CD4-positive, alpha-beta T cell treated with Interleukin-2 at 100 ng/mL for 4 hours (primary cell): ENCODE measurements around the gene CYP19A1.
"Not testable (repeated sequence)": the region's sequence is repeated elsewhere in the genome, so short reads cannot be mapped to it uniquely, and the experiment has no call there.

Experiments
- DNase-seq: peaks from one replicate; pipeline ENCODE4 v3.0.0-alpha.2; 2020; ENCODE audit warnings: low spot score

The CYP19A1 gene

DNA sequence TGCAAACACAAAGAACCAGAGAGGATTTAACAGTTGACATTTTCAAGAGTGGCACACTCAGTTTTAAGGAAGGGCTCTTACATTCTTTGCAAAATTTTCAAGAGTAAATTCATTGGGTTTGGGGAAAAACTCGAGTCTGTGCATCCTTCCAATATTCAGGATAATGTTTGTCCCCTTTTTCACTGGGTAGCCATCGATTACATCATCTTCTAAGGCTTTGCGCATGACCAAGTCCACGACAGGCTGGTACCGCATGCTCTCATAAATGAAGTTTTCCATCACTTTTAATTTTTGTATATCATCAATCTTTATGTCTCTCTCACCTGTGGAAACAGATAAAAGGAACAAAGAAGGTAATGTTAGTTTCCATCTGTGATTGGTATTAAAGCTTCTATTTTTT is 126.2 kb downstream of the CYP19A1 start:
- no peak for DNase-seq

DNA sequence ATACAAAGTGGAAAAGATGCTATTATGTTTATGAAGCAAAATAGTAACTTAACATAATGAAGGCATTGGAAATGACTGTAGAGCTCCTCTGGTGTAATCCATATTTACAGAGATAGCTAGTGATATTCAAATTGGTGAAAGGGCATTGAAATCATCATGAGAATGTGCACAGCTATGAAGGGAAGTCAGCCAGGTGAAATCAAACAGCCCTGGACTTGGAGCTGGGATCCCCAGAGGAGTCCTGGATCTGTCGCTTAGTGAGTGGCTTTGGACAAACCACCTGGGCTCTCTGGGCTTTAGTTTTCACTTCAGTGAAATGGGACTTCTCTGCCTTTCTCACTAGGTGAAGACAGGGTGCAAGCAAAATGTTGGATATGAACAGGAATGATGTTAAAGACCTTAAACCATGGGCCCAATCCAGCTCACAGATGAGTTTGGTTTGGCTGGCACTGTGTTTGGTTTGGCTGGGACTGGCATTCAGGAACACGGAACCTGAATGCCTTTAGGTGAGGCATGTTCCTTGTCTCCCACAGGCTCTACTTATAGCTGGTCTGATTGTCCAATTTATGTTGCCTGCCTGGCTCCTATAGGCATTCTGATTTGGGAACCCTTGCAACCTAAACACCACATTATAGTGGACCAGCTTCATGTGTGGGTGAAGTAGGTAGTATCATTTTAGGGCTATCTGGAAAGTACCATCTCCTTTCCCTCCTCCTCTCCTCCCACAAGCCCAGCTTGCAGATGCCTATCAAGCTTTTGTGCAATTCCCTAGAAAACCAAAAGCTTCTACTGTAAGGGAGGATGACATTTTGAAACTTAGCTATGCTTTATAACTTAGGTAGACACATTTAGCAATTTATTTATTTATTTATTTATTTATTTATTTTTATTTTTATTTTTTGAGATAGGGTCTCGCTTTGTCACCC is 133.1 kb downstream of the CYP19A1 start:
- no peak for DNase-seq

DNA sequence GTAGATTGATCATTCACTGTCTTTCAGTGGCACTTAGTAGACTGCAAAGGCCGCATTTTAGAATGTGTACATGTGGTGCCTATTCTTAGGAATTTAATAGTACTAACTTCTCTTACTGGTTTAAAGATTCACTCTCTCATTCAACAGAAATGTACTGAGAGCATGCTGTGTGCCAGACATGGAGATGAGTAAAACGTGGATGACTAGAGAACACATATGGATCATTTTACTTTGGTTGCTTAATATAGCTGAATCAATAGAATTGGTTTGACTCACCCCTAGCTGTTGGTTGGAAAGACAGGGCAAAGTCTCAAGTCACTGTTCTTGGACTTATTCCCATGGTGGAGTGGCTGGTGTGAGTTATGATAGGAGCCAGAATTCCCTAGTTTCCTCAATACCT is 134.6 kb downstream of the CYP19A1 start:
- DNase-seq = no peak

DNA sequence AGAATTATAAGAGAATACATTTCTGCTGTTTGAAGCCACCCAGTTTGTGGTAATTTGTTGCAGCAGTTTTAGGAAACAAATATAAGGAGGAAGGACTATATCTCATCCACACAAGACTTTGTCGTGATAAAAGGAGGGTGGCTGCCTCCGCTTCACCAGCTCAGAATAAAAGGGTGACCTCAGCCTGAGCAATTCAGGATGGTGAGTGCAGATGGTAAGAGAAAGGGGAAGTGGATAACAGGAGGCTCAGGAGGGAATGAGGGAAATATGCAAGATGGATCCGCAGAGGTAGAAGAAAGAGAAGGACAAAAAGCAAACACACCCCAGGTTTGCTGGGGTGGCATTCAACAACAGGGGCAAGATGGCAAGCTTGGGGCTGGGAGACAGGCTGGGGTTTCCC is 135.6 kb downstream of the CYP19A1 start:
- no peak for DNase-seq

DNA sequence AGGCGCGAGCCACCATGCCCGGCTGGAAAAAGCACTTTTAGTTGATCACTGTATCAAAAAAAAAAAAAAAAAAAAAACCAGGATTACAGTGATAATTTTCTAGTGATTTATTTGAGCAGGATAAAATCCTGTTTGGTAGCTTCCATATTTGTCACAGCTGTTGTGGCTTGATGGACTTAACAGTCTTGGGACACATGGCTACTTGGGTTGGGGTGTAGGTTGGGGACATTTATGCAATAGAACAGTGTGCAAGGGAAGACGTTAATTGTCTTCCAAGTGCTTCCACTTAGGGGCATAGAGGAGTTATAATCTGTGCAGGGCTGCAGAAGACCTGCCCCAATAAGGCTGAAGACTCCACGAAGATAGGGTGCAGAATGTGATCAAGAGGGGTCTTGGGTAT is 136.8 kb downstream of the CYP19A1 start:
- DNase-seq = no peak

DNA sequence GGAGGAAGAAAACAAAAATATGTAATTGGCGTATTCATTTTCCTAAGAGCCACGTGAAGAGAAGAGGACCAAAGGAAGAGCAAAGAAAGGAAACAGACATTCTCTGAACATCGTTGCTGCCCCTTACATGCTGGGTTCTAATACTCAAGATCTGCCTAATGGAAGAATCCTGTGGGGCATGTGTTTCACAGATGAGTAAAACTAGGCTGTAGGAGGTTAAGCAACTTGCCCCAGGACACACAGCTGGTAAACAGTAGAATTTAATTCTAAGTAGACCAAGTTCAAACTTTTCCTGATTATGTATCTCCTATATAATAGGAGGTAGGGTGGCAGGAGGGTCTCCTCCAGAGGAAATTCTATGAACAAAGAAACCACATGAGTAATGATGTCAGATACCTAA is 137.6 kb downstream of the CYP19A1 start:
- no peak for DNase-seq

DNA sequence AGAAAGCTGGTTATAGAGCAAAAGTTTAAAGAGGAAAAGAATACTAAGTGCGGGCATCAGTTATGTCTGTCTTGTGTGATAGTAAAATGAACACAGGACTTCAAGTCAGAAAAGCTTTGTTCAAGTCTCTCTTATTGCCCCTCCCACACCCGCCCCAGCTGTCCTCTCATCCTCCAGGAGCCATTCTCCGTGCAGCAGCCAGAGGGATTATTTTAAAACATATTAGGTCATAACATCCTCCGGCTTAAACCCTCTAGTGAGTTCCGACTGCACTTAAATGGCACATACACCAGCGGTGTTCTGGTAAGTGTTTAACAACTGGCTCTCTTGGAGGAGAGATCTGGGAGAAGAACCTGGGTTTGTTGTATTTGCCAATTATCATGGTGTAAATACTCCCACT is 138.9 kb downstream of the CYP19A1 start:
- DNase-seq = no peak

DNA sequence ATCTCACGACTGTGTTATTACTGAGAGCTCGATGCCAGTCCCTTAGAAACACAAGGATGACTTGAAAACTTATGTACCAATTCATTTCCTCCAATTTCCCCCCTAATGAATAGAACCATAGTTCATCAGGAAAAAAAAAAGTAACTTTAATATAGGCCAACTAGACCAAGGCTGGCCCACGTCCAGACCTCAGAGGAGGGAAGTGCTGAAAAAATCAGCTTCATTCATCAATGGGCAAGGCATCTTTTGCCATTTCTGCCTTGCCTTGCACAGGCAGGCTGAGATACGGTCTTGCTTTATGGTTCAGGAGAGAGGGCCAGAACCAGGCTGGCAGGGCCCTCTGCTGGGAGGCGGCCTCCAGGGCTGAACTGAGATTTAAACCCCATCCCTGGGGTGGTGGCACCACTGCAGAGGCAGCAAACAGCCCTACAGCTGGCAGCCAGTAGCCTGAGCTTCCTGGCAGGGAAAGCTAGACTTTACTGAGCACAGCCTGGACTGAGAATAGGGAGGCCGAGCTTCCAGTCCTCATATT is 139.6 kb downstream of the CYP19A1 start:
- DNase-seq = no peak

DNA sequence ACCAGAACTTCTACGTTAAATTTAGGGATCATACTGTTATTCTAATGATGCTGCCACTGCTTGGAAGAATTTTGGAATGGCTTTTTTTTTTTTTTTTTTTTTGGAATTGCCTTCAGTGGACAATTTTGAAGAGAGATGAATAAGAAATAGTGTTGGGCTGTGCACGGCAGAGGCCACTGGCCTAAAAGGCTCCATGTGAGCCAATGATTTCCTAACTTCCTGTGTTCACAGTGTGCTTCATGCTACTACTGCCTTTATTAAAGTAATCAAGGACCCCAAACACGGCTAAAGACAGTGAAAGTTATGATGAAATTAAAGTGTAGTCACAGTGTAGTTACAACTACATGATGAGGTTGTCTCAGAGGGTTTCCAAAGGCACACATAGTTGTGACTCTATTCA is 142.9 kb downstream of the CYP19A1 start:
- no peak for DNase-seq

DNA sequence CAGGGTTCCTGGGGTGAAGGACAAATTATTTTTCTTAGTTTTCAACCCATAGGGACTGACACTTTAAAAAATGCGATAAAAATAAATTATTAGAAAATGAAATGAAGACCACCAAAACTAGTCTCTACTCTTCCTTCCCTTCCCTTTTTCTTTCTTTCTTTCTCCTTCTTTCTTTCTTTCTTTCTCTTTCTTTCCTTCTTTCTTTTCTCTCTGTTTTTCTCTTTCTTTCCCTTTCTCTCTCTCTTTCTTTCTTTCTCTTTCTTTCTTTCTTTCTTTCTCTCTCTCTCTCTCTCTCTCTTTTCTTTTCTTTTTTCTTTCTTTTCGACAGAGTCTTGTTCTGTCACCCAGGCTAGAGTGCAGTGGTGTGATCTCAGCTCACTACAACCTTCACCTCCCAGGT is 144.4 kb downstream of the CYP19A1 start:
- no peak for DNase-seq

DNA sequence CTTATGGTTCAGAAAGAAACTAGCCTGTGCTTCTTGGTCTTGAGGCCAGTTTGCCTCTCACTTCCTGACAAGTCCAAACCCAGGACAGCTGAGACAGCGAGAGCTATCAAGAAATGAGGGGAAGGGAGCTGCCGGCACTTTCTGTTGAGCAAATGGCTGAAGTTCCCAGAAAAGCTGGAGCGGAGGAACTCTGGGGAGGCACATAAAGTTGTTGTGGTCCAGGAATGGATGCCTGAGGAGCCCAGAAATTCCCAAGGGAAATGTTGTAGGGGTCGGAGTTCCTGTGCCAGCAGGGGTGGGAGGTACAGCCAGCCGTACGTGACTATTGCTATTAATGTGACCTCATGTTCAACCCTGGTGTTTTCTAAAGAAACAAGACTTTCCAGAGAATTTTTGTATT is 144.9 kb downstream of the CYP19A1 start:
- no peak for DNase-seq

DNA sequence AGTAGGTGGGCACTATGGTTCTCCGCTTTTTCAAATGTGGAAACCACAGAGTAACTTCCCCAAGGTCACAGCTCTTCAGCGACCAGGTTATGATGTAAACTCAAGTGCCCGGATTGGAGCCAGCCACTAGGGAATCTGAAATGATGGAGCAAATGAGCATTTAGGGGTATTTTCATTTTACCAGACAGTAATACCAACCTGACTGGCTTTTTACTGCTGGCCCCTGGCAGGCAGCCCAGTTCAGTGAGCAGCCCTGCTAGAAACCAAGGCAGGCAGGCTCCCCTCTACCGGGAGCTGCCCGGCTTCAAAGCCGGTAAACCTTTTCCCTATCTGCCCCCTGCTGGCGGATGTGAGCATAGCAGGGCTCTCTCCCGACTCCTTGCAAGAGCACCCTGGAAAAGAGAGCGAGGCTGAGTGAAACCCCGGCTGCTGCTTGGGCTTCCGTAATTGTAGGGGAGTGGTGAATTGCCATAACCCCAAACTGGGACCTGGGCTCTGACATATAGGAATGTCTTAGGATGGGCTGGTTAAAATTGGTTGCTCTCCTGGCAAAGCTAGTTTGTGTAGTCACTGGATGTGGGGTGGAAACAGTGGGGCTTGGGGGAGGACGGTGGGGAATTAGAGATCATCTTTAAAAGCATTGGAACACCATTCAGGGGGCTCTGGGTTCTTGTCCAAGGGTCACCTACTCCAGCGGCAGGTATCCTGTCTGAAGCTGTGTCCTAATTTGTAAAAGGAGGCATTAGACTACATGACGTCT is 145.7 kb downstream of the CYP19A1 start:
- DNase-seq = peak; percentile 64

DNA sequence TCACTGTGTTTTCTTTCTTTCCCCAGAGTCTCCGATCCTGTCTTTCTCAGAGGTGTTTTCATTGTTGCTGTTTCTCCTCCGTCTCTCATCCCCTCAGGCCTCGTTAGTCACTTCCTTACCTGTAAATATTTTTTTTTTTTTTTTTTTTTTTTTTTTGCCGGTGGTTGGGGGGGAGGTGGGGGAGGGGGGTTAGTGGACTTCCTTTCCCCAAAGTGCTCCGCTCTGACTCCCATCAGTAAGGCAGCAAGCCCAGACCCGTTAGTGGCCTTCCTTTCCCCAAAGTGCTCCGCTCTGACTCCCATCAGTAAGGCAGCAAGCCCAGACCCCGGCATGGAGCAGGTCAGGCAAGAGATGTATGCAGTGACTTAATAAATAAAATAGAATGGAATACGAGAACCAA is 146.6 kb downstream of the CYP19A1 start:
- DNase-seq = no peak

DNA sequence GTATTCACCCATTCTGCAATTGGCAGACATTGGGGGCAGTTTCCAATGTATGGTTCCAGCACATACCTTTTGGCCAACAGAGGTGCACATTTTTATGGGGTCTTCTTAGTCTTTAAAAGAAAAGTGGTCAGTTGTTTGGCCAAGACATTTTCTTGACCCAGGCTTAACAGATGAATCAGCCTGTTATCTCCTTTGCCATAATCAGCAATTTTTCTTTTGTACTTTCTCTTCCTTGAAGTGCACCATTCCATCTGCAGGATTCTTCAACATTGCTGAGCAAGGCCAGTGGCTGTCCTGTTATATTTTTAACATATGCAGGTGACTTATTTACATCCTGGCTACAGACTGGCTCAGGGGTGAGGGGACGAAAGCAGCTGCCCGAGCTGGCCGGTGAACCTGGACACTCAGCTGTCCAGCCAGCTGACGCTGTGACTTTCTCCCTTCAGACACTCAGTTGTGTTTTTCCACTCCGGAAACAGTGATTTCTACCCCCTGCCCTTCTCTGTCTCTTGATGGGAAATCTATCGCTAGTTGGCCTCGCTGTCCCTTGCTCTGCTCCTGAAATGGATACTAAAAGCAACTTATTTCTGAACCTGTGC is 147.2 kb downstream of the CYP19A1 start:
- DNase-seq = no peak

DNA sequence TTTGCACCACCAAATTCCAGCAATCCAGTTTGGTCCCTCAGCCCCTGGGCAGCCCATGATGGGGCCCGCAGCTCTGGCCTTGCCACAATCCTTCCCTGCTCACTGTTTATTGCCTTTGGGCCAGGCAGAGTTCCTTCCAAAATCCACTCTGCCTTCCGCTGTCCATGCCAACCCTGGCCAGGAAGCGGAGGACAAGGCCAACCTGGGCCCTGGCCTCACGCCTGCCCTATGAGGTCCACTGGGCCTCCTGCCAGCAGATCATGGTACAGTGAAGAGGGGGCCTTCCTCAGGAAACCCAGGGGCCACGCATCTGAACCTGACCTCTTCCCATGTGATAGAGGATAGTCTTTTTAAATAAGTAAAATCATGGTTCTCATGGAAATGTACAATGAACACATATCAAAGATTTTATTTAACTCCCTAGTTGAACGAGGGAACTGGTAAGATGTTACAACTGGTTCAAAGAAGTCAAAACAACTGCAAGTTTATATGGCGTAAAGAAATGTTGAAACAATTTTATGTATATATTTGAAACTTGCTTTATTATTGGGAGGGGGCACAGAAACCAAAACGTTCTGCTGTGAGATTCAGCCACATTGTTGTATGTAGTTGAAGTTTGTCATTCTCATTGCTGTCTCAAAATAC is 147.8 kb downstream of the CYP19A1 start:
- no peak for DNase-seq

DNA sequence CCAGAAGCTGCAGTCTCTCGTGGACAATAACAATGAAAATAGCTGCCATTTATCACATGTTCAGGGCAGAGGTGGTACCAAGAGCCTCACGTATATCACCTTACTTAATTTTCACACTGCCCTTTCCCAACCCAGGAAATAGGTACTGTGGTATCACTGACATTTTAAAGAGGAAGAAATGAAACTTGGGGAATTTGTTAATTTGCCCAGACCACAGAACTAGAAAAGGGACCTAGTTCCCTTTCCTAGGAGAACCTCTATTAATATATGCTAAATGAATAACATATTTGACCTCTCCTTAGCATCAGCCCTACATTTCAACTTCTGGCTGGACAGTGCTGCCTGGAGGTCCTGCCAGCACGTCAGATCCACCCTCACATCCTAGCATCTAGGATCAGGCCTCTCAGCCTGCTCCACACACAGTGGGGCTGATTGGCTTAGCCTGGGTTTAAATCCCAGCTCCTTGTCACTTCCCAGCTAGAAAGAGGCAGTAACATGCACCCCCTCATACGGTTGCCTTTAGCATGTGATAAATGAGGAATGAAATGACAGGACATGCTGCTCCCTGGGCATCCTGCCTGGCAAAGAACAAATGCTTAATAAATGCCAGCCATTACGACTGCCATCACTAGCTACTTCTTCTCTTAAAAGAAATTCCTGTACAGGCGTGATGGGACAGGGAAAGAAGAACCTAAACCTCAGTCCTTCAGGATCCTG is 148.6 kb downstream of the CYP19A1 start:
- DNase-seq = no peak

DNA sequence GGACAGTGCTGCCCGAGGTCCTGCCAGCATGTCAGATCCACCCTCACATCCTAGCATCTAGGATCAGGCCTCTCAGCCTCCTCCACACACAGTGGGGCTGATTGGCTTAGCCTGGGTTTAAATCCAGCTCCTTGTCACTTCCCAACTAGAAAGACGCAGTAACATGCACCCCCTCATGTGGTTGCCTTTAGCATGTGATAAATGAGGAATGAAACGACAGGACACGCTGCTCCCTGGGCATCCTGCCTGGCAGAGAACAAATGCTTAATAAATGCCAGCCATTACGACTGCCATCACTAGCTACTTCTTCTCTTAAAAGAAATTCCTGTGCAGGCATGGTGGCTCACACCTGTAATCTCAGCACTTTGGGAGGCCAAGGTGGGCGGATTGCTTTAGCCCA is 149.6 kb downstream of the CYP19A1 start:
- not testable (repeated sequence) for DNase-seq

DNA sequence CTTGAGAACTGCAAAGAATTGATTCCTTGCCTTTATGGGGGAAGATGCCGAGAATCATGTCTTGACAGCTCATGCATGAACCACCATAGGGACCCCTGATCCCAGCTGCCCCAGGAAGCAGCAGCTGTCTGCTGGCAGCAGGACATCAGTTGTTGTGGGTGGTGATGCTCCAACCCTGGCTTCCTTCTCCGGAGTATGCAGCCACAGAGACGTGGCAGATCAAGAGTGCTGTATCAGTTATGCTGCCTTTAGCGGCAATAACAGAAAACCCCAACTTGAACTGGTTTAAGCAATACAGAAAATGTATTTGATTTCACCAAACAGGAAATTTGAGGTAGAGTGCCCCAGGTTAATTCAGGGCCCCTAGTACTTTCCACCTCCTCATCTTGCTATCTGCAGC is 151.5 kb downstream of the CYP19A1 start:
- DNase-seq = no peak

DNA sequence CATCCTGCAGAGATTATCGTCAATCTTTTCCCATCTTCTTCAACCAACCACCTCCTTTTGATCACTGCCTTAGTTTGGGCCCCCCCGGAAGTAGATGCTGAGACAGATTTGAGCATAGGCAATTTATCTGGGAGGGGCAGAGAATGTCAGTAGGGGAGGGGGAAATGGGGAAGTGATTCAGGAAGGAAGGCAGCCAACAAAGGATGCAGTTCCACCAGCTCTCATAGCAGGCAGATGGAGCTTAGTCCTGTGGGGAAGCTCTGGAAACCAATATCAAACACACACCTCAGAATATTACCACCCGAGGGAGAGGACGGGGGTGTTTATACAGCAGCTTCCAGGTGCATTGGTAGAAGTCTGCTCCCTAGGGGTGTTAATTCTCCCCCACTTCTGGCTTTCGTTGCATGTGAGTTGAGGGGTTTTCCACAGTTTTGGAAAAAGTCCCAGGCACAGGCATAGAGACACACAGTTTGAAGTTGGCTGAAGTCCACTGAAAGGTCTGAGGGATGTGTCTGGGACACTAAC is 152.2 kb downstream of the CYP19A1 start:
- no peak for DNase-seq

DNA sequence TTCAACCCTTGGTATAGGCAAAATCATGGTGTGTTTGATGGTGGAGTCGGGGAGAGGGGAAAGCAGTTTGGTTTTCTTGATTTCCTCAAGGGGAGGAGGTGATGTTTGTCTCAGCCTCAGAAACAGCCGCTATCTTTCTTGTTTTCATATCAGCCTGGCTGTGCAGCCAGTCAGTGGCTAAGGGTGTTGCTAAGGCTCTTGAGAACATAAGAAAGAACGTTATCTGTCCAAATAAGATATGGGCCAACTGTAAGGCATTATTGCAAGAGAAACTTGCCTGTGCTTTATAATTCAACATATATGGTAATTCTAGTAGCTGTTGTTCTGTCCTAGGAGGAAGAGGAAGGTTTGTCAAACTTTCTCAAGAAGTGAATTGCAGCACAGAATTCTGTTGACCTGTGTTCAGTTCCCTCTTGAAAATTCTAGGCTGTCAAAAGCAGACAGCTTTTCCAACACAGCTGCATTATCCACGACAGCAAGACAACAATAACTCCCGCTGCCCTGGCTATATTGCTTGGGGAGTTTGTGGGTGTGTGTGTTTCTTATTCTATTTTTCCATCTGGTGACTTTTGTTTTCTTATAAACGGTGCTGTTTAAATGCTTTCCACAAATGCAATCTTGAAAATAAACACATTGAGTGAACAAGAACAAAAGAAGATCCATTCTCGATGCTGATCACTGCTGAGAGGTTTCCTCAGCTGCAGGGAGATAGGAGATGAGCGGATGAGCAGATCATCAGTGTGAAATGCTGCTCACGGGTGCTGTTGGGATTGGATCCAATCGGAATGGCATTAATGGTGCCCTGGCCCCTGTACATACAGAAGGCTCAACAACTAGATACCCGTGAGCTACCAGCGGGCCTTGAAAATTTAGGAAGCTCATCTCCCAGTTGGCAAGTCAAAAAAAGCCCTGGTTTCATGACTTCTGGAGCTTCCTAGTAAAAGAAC is 152.9 kb downstream of the CYP19A1 start:
- DNase-seq = no peak
